Calu3 (cell line): Measurements from ENCODE around the gene NTNG1. TPM values are rescaled to one million over a fixed set of nuclear protein-coding genes. Genes with fewer than 3 reads are reported as not detected.

Experiments used
- BruUV-seq: library from RNA; stranded (reverse); fragments of 400-500 nt; replicated peaks from 2 replicates; lab custom pipeline; 2021; lab: Mats Ljungman, UMichigan
- CTCF ChIA-PET: fragments of 300-600 bp; sonication (Branson Sonifier 250); formaldehyde crosslinking; loops from one replicate; lab custom pipeline; 2022; ENCODE audit warnings: antibody characterized with exemption; lab: Charles Lee
- DNase-seq: peaks from one replicate; pipeline ENCODE4 v3.0.0; 2022
- H3K27ac Mint-ChIP-seq: one replicate; pipeline ENCODE4 v1.8.0; 2022; ENCODE audit warnings: mixed read lengths; ENCODE audit not compliant: unreplicated experiment
- H3K27me3 Mint-ChIP-seq: one replicate; pipeline ENCODE4 v1.8.0; 2022; ENCODE audit warnings: mixed read lengths; ENCODE audit not compliant: unreplicated experiment
- H3K36me3 Mint-ChIP-seq: one replicate; pipeline ENCODE4 v1.8.0; 2022; ENCODE audit warnings: mild to moderate bottlenecking, moderate library complexity, mixed read lengths; ENCODE audit not compliant: insufficient read depth, unreplicated experiment
- H3K4me1 Mint-ChIP-seq: one replicate; pipeline ENCODE4 v1.8.0; 2022; ENCODE audit warnings: mild to moderate bottlenecking, low read depth, mixed read lengths; ENCODE audit not compliant: unreplicated experiment
- H3K4me3 Mint-ChIP-seq: one replicate; pipeline ENCODE4 v1.8.0; 2022; ENCODE audit warnings: mild to moderate bottlenecking, low read depth, moderate library complexity, mixed read lengths; ENCODE audit not compliant: unreplicated experiment
- H3K9me3 Mint-ChIP-seq: one replicate; pipeline ENCODE4 v1.8.0; 2022; ENCODE audit warnings: low read depth, mixed read lengths; ENCODE audit not compliant: unreplicated experiment
- CTCF ChIP-seq: fragments of 200-600 bp; IDR thresholded peaks from one replicate; pipeline ENCODE4 v1.8.0; 2022; ENCODE audit warnings: antibody characterized with exemption; ENCODE audit not compliant: unreplicated experiment
- intact Hi-C: fragments of 100-400 bp; cut with micrococcal nuclease; formaldehyde crosslinking; loops from one replicate; pipeline ENCODE4 v1.10.0; 2022; ENCODE audit not compliant: unreplicated experiment
- total RNA-seq: library from RNA; stranded (reverse); gene quantifications from 2 replicates; pipeline ENCODE4 v1.2.3, GENCODE V29; 2022

The NTNG1 gene
- total RNA-seq, 1 experiment from 2014 or later: 2.6 TPM

DNA sequence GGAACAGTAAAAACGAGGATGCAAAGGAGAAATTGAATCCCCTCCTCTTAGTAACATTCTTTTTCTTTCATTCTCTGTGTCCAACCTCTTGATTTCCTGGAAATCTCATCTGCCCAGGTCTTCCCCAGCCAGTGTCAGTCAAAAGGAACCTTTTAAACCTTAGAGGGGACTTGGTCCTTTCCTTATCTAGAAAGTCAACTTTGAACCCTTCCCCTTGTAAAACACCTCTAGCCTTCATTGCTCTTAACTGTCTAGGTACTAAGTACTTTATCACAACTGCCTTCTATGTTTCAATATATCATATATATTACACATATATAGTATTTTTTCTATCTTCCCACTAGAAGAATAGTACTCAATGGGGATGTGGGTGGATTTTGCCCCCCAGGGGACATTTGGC, 282.1 kb downstream of the NTNG1 start:
- no peak for DNase-seq
- Mint-ChIP-seq H3K27me3 (no peaks in the 10 kb centered on the region), H3K4me3 (no peak overlapping the region), H3K36me3 (no peaks in the 10 kb centered on the region), H3K27ac (no peak overlapping the region), H3K9me3 (no peaks in the 10 kb centered on the region), H3K4me1 (no peaks in the 10 kb centered on the region)
- CTCF ChIA-PET: interaction anchor here (0.6 to 0.8 kb wide), 2 partner anchors 106 to 1449 kb away, joined by 3 read pairs; no protein-coding TSS in a partner anchor
- TF ChIP-seq CTCF: no peak
- no TSS peak for BruUV-seq
- intact Hi-C loops: no loop called here

DNA sequence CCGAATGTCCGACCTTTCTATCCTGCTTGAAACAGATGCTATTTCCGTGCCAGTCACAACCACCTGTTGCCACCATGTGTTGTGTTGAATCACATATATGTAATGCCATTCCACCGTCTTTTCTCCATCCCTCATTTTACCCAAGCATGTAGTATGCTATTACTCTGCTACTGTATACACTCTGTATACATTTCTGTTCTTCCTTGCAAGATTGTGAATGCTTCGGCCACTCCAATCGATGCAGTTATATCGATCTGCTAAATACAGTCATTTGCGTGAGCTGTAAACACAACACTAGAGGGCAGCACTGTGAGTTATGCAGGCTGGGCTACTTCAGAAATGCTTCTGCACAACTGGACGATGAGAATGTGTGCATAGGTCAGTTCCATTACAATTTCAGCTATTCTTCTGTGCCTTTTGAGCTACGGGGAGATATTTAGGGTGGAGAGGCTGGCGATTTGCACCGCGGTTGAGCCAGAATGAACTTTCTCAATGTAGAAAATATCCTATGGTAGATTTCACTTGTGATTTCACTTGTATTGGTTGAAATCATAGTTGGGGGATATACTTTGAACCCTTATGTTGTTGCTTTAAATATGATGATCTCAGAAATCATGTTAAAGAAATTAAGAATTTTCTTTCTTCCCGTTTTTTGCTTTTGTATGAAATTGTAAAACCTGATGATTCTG, 289.8 kb downstream of the NTNG1 start:
- Mint-ChIP-seq H3K4me1 (peaks cover 8% of the 10 kb centered on the region), H3K4me3 (peak overlapping the region; percentile 62), H3K9me3 (no peaks in the 10 kb centered on the region), H3K36me3 (no peaks in the 10 kb centered on the region), H3K27ac (peak overlapping the region; percentile 33), H3K27me3 (no peaks in the 10 kb centered on the region)
- peak; percentile 62 for TF ChIP-seq CTCF
- CTCF ChIA-PET: interaction anchor here (1.0 to 1.6 kb wide), 3 partner anchors 98 to 320 kb away, joined by 3 to 9 read pairs (median 6); no protein-coding TSS in a partner anchor
- BruUV-seq: no TSS peak
- peak; percentile 57 for DNase-seq
- intact Hi-C loops: loop anchor here (1.0 kb wide), 2 partner anchors 99 to 320 kb away; no protein-coding TSS in a partner anchor

GRCh38 chr1:107432108-107432507, 291.3 kb downstream of the NTNG1 start:
- no TSS peak for BruUV-seq
- CTCF ChIA-PET: interaction anchor here (1.0 kb wide), 1 partner anchor 316 kb away, joined by 3 read pairs; no protein-coding TSS in a partner anchor
- DNase-seq: no peak
- Mint-ChIP-seq H3K4me3 (no peak overlapping the region), H3K27ac (no peak overlapping the region), H3K27me3 (no peaks in the 10 kb centered on the region), H3K36me3 (no peaks in the 10 kb centered on the region), H3K9me3 (no peaks in the 10 kb centered on the region), H3K4me1 (peaks cover 8% of the 10 kb centered on the region)
- TF ChIP-seq CTCF: no peak
- intact Hi-C loops: no loop called here

- DNase-seq: no peak
- no peak for TF ChIP-seq CTCF
- Mint-ChIP-seq H3K4me3 (no peak overlapping the region), H3K27ac (no peak overlapping the region), H3K36me3 (no peaks in the 10 kb centered on the region), H3K9me3 (no peaks in the 10 kb centered on the region), H3K27me3 (no peaks in the 10 kb centered on the region), H3K4me1 (peaks cover 8% of the 10 kb centered on the region)
- BruUV-seq: no TSS peak
- CTCF ChIA-PET: no interaction called here
- intact Hi-C loops: no loop called here
Observed at GRCh38 chr1:107433068-107433467, 292.2 kb downstream of the NTNG1 start.
